HPDE6-E6E7 (cell line): ENCODE results near the gene NDUFAF2.
"Not testable (repeated sequence)": the region's sequence is repeated elsewhere in the genome, so short reads cannot be mapped to it uniquely, and the experiment has no call there.

ENCODE experiments used
- DNase-seq: peaks from one replicate; pipeline ENCODE4 v3.0.0; 2011; ENCODE audit warnings: missing footprints; ENCODE audit errors: extremely low spot score

Gene NDUFAF2

DNA sequence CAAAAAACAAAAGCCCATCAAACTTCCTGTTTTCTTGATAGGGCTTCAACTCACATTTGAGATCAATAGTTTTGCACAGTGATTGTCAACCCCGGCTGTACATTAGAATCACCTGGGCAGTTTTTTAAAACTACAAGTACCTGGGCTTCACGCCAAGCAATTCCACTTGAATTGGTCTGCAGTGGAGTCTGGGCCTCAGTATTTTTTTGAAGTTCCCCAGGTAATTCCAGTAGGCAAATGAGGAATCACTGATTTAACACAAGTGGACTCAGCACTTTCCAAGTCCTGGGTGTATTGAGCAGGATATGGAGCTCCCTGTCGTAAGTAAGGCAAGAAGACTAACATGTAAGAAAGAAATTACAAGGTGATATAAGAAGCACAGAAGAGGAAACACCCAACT is 232.1 kb downstream of the NDUFAF2 start:
- DNase-seq: no peak

DNA sequence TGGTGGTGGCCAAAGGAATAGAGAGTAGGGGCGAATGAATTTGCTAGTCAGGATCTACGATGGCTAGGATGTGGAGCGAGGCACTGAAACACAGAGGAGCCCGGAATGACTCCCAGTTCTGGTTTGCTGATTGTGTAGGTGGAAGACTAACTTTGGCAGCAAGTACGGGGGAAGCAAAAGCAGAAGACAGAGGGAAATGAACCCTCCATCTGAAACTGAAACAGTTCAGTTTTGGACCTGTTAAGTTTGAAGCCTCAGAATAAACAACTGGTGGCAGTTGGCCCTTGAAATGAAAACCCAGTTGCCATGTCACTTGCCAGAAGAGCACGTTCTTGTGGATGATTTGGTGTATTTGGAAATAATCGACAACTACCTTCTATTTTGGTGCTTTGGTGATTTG is 232.7 kb downstream of the NDUFAF2 start:
- DNase-seq: no peak

DNA sequence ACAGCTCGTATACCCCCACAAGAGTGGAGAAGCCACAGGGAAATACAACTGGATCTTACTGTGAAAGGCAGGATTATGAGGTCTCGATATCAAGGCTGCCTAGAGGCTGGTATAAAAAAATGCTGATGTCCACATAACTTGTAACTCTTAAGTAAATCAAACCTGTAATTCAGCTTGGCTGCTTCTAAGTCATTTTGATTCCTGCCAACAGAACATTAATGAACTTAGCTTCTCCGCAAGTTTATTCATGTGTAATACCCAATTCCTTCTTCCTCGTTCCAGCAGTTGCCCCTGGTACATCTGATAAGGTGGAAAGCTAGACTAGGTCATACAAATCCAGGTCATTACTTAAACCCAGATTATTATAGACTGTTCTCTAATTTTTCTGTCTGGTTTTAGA is 233.7 kb downstream of the NDUFAF2 start:
- DNase-seq: no peak

DNA sequence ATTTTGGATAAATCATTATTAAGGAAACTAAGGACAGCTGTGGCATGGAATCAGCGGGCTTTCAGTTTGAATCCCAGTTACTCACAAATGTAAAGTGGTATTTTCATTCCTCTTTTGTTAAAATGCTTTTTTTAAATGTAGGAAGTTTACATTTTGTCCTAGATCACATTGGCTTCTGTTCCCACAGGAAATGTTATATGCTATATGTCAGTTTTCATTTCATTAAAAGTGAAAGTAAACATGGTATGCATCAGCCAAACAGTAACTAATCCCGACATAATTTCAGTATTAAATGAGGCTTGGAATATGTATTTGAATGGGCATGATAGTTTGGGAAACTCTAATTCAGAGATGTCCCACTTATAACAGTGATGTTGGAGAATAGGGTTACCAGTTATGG is 235.9 kb downstream of the NDUFAF2 start:
- no peak for DNase-seq

DNA sequence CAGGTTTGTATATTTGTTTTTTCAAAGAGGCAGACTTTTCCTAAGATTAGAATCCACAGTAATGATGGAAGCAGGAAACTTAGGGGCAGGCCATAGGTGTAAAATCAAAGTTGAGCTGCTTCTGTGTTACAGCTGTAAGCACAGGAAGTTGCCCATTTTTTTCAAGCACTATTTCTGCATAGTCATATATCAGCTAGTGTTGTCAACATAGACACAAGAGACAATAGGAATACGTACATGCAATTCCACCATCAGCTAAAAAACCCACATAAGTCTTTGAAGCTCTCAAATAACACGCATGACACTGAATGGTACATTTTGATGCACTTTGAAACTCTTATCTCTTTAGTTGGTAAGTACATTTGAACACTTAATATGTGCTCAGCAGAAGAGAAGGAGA is 237.4 kb downstream of the NDUFAF2 start:
- DNase-seq: no peak

DNA sequence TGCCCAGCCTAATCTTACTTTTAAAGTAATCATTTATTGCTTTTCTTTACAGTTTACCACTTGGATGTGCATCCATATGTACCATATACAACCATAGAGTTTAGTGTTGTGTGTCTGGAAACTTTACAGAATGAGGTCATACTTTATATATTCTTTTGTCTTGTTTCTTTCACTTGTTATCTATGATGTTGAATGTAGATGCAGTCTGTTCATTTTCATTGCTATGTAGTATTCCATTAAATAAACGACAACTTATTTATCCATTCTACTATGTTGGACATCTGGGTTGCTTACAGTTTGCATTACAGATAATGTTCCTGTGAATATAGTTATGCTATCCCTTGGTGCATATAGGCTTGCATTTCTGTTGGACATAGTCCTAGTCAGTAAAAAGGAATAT is 238.5 kb downstream of the NDUFAF2 start:
- DNase-seq: no peak

DNA sequence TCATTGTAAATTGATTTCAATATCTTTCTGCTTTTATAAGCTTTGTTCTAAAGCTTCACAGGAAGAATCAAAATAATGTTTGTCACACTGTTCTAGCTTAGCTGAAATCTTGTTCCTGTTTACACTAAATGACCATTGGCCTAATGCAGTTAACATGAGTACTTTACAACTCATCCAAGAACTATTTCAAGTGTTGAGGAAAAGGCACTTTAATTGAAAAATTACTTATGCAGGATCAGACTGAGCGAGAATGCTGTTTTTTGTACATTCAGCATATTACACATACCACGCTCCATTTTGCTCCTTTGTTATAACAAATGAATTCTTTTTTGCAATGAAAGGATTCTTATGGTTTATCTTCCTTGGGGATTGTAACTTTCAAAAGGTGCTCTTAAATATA is 239.7 kb downstream of the NDUFAF2 start:
- DNase-seq: no peak

DNA sequence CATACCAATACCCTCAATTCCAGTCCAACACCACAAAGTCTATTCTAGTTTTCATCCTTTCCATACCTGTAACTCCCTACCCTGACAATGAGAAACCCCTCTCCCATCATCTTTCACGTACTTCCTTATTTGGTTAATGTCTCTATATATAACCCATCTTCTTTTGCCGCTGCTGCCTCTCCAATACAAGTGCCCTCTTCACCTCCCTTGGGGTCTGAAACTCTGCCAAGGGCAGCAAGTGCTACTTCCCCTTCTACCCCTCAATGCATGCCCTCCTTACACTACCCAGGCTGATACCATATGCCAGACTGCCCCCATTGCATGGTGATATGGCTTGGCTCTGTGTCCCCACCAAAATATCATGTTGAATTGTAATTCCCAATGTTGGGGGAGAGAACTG is 241.6 kb downstream of the NDUFAF2 start:
- no peak for DNase-seq

DNA sequence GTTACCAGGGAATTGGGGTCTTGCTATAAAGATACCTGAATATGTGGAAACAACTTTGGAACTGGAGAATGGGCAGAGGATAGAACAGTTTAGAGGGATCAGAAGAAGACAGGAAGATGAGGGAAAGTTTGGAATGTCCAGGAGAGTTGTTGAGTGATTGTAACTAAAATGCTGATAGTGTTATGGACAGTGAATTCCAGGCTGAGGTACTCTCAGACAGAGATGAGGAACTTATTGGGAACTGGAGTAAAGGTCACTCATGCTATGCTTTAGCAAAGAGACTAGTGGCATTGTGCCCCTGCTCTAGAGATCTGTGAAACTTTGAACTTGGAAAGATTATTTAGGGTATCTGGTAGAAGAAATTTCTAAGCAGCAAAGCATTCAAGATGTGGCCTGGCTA is 242.3 kb downstream of the NDUFAF2 start:
- not testable (repeated sequence) for DNase-seq

DNA sequence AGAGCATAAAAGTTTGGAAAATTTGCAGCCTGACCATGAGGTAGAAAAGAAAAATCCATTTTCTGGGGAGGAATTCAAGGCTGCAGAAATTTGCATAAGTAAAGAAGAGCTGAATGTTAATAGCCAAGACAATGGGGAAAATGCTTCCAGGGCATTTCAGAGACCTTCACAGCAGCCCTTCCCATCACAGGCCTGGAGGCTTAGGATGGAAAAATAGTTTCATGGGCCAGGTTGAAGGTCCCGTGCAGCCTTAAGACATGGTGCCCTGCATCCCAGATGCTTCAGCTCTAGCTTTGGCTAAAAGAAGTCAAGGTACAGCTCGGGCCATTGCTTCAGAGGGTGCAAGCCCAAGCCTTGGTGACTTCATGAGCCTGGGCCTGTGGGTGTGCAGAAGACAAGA is 242.8 kb downstream of the NDUFAF2 start:
- DNase-seq: not testable (repeated sequence)

DNA sequence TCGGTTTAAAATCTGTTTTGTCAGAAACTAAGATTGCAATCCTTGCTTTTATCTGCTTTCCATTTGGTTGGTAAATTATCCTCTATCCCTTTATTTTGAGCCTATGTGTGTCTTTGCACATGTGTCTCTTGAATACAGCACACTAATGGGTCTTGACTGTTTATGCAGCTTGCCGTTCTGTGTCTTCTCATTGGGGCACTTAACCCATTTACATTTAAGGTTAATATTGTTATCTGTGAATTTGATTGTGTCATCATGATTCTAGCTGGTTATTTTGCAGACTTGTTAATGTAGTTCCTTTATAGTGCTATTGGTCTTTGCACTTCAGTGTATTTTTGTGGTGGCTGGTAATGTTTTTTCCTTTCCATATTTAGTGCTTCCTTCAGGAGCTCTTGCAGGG is 253.6 kb downstream of the NDUFAF2 start:
- DNase-seq: no peak

DNA sequence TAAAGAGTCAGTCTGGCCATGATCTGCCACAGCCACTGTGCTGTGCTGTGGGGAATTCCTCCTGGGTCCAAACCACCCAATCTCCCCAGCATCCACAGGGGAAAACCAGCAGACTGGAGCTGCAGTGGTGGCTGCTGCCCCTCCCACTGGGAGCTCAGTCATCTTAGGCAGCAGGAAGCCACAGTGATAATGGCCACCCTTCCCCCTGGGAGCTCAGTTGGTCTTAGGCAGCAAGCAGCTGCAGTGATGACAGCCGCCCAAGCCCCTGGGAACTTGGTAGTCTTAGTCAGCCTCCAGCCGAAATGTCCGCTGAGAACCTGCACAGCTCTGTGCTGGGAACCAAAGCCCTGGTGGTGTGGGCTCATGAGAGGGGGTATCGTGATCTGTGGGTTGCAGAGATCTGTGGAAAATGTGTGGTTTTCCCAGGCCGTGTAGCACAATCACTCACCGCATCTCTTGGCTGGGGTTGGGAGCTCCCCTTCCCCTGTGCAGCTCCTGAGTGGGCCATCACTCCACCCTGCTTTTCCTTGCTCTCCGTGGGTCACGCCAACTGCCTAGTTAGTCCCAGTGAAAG is 255.7 kb downstream of the NDUFAF2 start:
- no peak for DNase-seq

DNA sequence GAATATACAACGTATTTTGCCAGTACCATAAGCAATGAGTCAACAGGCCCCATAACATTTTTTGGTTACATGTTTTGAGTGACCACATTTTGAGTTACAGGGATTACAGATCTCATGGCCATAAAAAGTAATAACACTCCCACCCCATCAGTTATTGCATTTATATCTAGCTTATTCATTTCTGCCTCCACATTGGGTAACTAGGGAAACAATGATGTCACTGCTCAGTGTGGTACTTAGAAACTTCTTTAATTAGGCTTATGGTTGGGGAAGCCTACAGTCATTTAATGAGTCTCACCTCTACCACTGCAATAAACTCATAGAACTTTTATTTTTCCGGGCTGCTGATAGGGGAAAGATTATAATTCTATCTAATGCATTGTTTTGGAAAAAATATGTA is 257.2 kb downstream of the NDUFAF2 start:
- no peak for DNase-seq
